Measurements from ENCODE around the gene MAST3. TPM values are rescaled to one million over a fixed set of nuclear protein-coding genes. Genes with fewer than 3 reads are reported as not detected.

Gene MAST3
- total and polyA plus RNA-seq, 2 donors (not counting 1 experiment from before 2014, with no cell fraction given): 43.5 to 85.5 TPM

DNA sequence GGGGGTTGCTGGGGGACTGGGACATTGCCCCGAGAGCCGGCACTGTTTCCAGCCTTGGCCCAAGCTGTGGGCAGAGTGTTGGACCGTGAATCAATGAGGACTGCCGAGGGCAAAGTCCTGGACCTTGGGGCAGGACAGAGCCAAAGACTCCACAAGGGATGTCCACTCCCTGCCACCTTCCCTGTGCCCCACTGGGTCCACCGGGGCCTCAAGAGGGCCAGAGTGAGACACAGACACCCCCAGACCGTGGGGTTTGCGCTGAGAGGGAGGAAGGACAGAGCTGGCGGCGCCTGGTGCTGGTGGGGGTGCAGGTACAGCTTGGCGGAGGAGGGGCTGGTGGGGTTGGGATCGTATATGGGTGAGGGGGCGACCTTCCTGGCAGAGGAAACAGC, 11.8 kb downstream of the MAST3 start:
- peak overlapping the region in 4 of 5 experiments; percentile 50 to 71 (median 64) for H3K4me3 ChIP-seq (ENCODE audit: control extremely low read depth in 1 of 5, extremely low read depth in 1 of 5, insufficient read depth in 1 of 5, low read depth in 2 of 5, low read length in 4 of 5)
- H3K27me3 Mint-ChIP-seq: no peaks in the 10 kb centered on the region
- H3K36me3 ChIP-seq (replicated peaks in 1 of 2; ENCODE audit: control extremely low read depth in 1 of 2, control insufficient read depth in 1 of 2, extremely low read depth in 1 of 2, insufficient read depth in 2 of 2, low read length in 1 of 2): peaks cover 0 to 24% of the 10 kb centered on the region in 2 experiments
- no peaks in the 10 kb centered on the region for H3K9me3 ChIP-seq (ENCODE audit: control extremely low read depth in 1 of 3, control insufficient read depth in 2 of 3, insufficient read depth in 1 of 3, low read length in 2 of 3)
- DNase-seq (peak; percentile 46), ATAC-seq (ENCODE audit: low read depth) (peak; percentile 9)
- H3K4me1 ChIP-seq (ENCODE audit: control insufficient read depth in 2 of 2, insufficient read depth in 2 of 2, low read length in 2 of 2): peaks cover 57 to 71% of the 10 kb centered on the region in 2 donors
- H3K9ac ChIP-seq (ENCODE audit: low read length): peak overlapping the region; percentile 81
- intact Hi-C loops (cut with micrococcal nuclease): loop anchor here (5.0 kb wide), 1 partner anchor 52 kb away; no protein-coding TSS in a partner anchor
- peaks cover 25% of the 10 kb centered on the region for H4K20me1 ChIP-seq (ENCODE audit: control insufficient read depth, insufficient read depth, low read length, poor library complexity, severe bottlenecking)
- peak overlapping the region; percentile 74 for H3K4me3 Mint-ChIP-seq
- peak overlapping the region; percentile 99 for H3K4me2 ChIP-seq (replicated peaks; ENCODE audit: low read depth, low read length, poor library complexity, severe bottlenecking)
- peaks cover 49% of the 10 kb centered on the region for H3K79me2 ChIP-seq (ENCODE audit: control insufficient read depth, insufficient read depth, low read length)
- H3K27ac Mint-ChIP-seq: peak overlapping the region; percentile 84
- H3K27ac ChIP-seq (ENCODE audit: low read length in 2 of 2): peak overlapping the region; percentile 71 to 82
- H3K27me3 ChIP-seq (replicated peaks in 1 of 4; ENCODE audit: control extremely low read depth in 1 of 4, control insufficient read depth in 3 of 4, insufficient read depth in 4 of 4, low read length in 3 of 4): no peaks in the 10 kb centered on the region
- peak overlapping the region; percentile 64 for H2AFZ ChIP-seq (ENCODE audit: insufficient read depth, low read depth, low read length, poor library complexity, severe bottlenecking)
- H3K9me3 Mint-ChIP-seq (ENCODE audit: insufficient read depth): no peaks in the 10 kb centered on the region
- ChIA-PET CTCF (interaction anchor here (0.6 to 6.2 kb wide), 18 partner anchors 9 to 180 kb away, joined by 3 to 58 read pairs (median 3); partner anchors contain the start of genes ARRDC2, CCDC124, IL12RB1 and MAST3), POLR2A (interaction anchor here (0.6 to 2.4 kb wide), 10 partner anchors 9 to 390 kb away, joined by 3 to 21 read pairs (median 6); partner anchors contain the start of genes ARRDC2, IL12RB1, JUND and MAP1S)
- 62% methylated on average over 10 of the region's 12 CpGs for WGBS (ENCODE audit: insufficient coverage)
- peaks cover 65% of the 10 kb centered on the region for H3K4me1 Mint-ChIP-seq
- no peak for TF ChIP-seq EZH2 (IDR thresholded peaks at IDR 0.05; ENCODE audit: borderline replicate concordance, insufficient read depth, low read depth, low read length, poor library complexity, severe bottlenecking)
- TF ChIP-seq, protein P1, sequence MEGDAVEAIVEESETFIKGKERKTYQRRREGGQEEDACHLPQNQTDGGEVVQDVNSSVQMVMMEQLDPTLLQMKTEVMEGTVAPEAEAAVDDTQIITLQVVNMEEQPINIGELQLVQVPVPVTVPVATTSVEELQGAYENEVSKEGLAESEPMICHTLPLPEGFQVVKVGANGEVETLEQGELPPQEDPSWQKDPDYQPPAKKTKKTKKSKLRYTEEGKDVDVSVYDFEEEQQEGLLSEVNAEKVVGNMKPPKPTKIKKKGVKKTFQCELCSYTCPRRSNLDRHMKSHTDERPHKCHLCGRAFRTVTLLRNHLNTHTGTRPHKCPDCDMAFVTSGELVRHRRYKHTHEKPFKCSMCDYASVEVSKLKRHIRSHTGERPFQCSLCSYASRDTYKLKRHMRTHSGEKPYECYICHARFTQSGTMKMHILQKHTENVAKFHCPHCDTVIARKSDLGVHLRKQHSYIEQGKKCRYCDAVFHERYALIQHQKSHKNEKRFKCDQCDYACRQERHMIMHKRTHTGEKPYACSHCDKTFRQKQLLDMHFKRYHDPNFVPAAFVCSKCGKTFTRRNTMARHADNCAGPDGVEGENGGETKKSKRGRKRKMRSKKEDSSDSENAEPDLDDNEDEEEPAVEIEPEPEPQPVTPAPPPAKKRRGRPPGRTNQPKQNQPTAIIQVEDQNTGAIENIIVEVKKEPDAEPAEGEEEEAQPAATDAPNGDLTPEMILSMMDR (IDR thresholded peaks at IDR 0.05): no peak
